Glutamatergic neuron (in vitro differentiated cells): Measurements from ENCODE around the gene LRRC3. TPM values are rescaled to one million over a fixed set of nuclear protein-coding genes. Genes with fewer than 3 reads are reported as not detected.
A peak's percentile ranks its signal among the peaks of the same experiment; 100 is the strongest.

Experiments
- DNase-seq: peaks from one replicate; pipeline ENCODE4 v3.0.0; 2022
- H3K27ac Mint-ChIP-seq: one replicate; pipeline ENCODE4 v1.8.0; 2020; ENCODE audit warnings: mild to moderate bottlenecking, mixed read lengths, inconsistent platforms; ENCODE audit not compliant: unreplicated experiment
- H3K27me3 Mint-ChIP-seq: one replicate; pipeline ENCODE4 v1.8.0; 2020; ENCODE audit warnings: mild to moderate bottlenecking, moderate library complexity, mixed read lengths, inconsistent platforms; ENCODE audit not compliant: unreplicated experiment
- H3K36me3 Mint-ChIP-seq: one replicate; pipeline ENCODE4 v1.8.0; 2020; ENCODE audit warnings: mild to moderate bottlenecking, mixed read lengths, inconsistent platforms; ENCODE audit not compliant: unreplicated experiment
- H3K4me1 Mint-ChIP-seq: one replicate; pipeline ENCODE4 v1.8.0; 2020; ENCODE audit warnings: mild to moderate bottlenecking, low read depth, mixed read lengths, inconsistent platforms; ENCODE audit not compliant: unreplicated experiment
- H3K4me3 Mint-ChIP-seq: one replicate; pipeline ENCODE4 v1.8.0; 2020; ENCODE audit warnings: mild to moderate bottlenecking, mixed read lengths, inconsistent platforms; ENCODE audit not compliant: unreplicated experiment
- H3K9me3 Mint-ChIP-seq: one replicate; pipeline ENCODE4 v1.8.0; 2020; ENCODE audit warnings: mild to moderate bottlenecking, moderate library complexity, mixed read lengths, inconsistent platforms; ENCODE audit not compliant: unreplicated experiment
- CTCF ChIP-seq: fragments of 200-600 bp; sonication (generic); IDR thresholded peaks from one replicate; pipeline ENCODE4 v1.5.0; 2021; ENCODE audit not compliant: partially characterized antibody, unreplicated experiment
- long read RNA-seq: library from polyadenylated mRNA; unstranded; transcript quantifications from one replicate; pipeline ENCODE4 v2.0.0, GENCODE V29; 2020; ENCODE audit not compliant: unreplicated experiment
- total RNA-seq: library from RNA; stranded (reverse); fragmentation: NEBNext Ultra II Directional; extraction: Animal tissue kit (Norgen Biotek cat#: 25700); gene quantifications from one replicate; pipeline ENCODE4 v1.2.1, GENCODE V29; 2021; ENCODE audit not compliant: unreplicated experiment

The LRRC3 gene
- total RNA-seq: 5.8 TPM
- long read RNA-seq, partial matches to known transcripts: 0 of 2 reads
- long read RNA-seq, other reads (novel, unspliced or antisense): 2 of 2 reads

DNA sequence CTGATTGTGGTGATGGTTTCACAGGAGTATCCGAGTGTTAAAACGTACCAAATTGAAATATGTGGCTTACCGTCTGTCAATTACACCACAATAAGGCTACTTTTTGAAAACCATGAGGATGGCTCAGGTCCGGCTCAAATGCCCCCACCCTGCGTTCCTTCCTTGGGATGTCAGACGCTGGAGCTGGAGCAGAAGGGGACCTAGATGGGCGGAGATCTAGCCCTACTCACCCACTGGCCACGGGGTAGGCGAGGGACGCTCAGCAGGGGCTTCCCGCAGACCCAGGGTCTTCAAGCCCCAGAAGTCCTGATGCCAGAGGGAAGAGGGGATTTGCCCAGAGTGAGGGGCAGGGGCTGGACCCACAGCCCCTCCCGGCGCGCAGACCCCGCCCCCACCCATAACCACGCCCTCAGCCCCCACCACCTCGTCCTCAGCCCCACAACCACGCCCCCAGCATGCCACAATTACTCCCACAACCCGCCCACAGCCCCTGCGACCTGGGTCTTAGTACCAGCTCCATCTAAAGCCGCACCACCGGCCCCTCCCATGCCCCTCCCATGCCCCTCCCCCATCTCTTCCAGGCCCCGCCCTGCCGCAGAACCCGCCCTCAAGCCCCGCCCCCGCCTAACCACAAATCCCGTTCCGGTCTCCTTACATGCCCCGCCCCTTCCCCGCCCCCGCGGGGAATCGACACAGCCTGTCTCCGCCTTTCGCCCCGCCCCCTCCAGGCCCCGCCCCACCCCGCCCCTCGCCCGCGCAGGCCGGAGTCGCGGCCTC lies at the start of gene LRRC3:
Gene LRRC3, plus strand, starts transcription at position 764 of the 777 bp plus-strand sequence. CDS start 1,135 bp downstream, outside the sequence.
- no peak for TF ChIP-seq CTCF
- peaks cover 2% of the 10 kb centered on the region for H3K4me1 Mint-ChIP-seq
- H3K27me3 Mint-ChIP-seq: peaks cover 6% of the 10 kb centered on the region
- peak within 1 kb of the TSS; percentile 80 for H3K4me3 Mint-ChIP-seq
- peak within 1 kb of the TSS; percentile 43 for H3K27ac Mint-ChIP-seq
- DNase-seq: peak; percentile 94
- H3K36me3 Mint-ChIP-seq: peaks cover 21% of the 10 kb centered on the region
- H3K9me3 Mint-ChIP-seq: peaks cover 6% of the 10 kb centered on the region

GRCh38 chr21:44405948-44406872 lies 49.1 kb upstream of the LRRC3 start:
- no peak for TF ChIP-seq CTCF
- peaks cover 8% of the 10 kb centered on the region for H3K36me3 Mint-ChIP-seq

GRCh38 chr21:44406953-44407352 lies 48.4 kb upstream of the LRRC3 start:
- no peaks in the 10 kb centered on the region for H3K4me1 Mint-ChIP-seq
- TF ChIP-seq CTCF: no peak
- H3K27me3 Mint-ChIP-seq: peaks cover 8% of the 10 kb centered on the region
- peaks cover 8% of the 10 kb centered on the region for H3K36me3 Mint-ChIP-seq
- no peak for DNase-seq
- H3K4me3 Mint-ChIP-seq: no peak overlapping the region
- H3K27ac Mint-ChIP-seq: no peak overlapping the region
- H3K9me3 Mint-ChIP-seq: peaks cover 4% of the 10 kb centered on the region

More at GRCh38 chr21:44405948-44406872, 49.1 kb upstream of the LRRC3 start:
- Mint-ChIP-seq H3K27me3 (peaks cover 8% of the 10 kb centered on the region), H3K27ac (no peak overlapping the region), H3K4me1 (no peaks in the 10 kb centered on the region), H3K4me3 (no peak overlapping the region), H3K9me3 (peaks cover 4% of the 10 kb centered on the region)
- DNase-seq: no peak

GRCh38 chr21:44407493-44407892 lies 47.8 kb upstream of the LRRC3 start:
- Mint-ChIP-seq H3K27ac (no peak overlapping the region), H3K36me3 (peaks cover 8% of the 10 kb centered on the region), H3K4me3 (no peak overlapping the region), H3K27me3 (peaks cover 8% of the 10 kb centered on the region), H3K9me3 (peaks cover 4% of the 10 kb centered on the region), H3K4me1 (no peaks in the 10 kb centered on the region)
- DNase-seq: no peak
- no peak for TF ChIP-seq CTCF
